T-helper 1 cell (primary cell): ENCODE measurements around the gene SHROOM1.
A peak's percentile ranks its signal among the peaks of the same experiment; 100 is the strongest.

Experiments
- DNase-seq, 5 donors: peaks; one replicate each; pipeline ENCODE4 v3.0.0-alpha.2; 2012 to 2020

The SHROOM1 gene

GRCh38 chr5:132853323-132853722, 22.9 kb upstream of the SHROOM1 start:
- DNase-seq: no peak

GRCh38 chr5:132850066-132850465, 19.6 kb upstream of the SHROOM1 start:
- no peak for DNase-seq

- DNase-seq: no peak
Observed at GRCh38 chr5:132849347-132849746, 18.9 kb upstream of the SHROOM1 start.

GRCh38 chr5:132848270-132848669, 17.8 kb upstream of the SHROOM1 start:
- no peak for DNase-seq

GRCh38 chr5:132841305-132841704, 10.9 kb upstream of the SHROOM1 start:
- DNase-seq: no peak

GRCh38 chr5:132840896-132841295, 10.4 kb upstream of the SHROOM1 start:
- no peak for DNase-seq

GRCh38 chr5:132840313-132840712, 9.9 kb upstream of the SHROOM1 start:
- DNase-seq: no peak

GRCh38 chr5:132839426-132840301, 9.2 kb upstream of the SHROOM1 start:
- no peak for DNase-seq

- no peak for DNase-seq
Observed at GRCh38 chr5:132838516-132839282, 8.3 kb upstream of the SHROOM1 start.

GRCh38 chr5:132837868-132838267, 7.4 kb upstream of the SHROOM1 start:
- no peak for DNase-seq

GRCh38 chr5:132836852-132837251, 6.4 kb upstream of the SHROOM1 start:
- DNase-seq: no peak

GRCh38 chr5:132834057-132834456, 3.6 kb upstream of the SHROOM1 start:
- DNase-seq: no peak

GRCh38 chr5:132832612-132833011, 2.2 kb upstream of the SHROOM1 start:
- DNase-seq: no peak

- no peak for DNase-seq
Observed at GRCh38 chr5:132831095-132831860, 831 bp upstream of the SHROOM1 start.

GRCh38 chr5:132829742-132830435, 558 bp downstream of the SHROOM1 start:
- DNase-seq: peak; percentile 42 to 71 (median 62)

- DNase-seq: no peak
Observed at GRCh38 chr5:132828846-132829494, 1.5 kb downstream of the SHROOM1 start.

GRCh38 chr5:132827943-132828673, 2.3 kb downstream of the SHROOM1 start:
- no peak for DNase-seq

- no peak for DNase-seq
Observed at GRCh38 chr5:132826424-132827082, 3.9 kb downstream of the SHROOM1 start.

- DNase-seq: no peak
Observed at GRCh38 chr5:132825834-132826391, 4.5 kb downstream of the SHROOM1 start.
